NCI-H510A (cell line): ENCODE results near the gene SETD7.
"Not testable (repeated sequence)": the region's sequence is repeated elsewhere in the genome, so short reads cannot be mapped to it uniquely, and the experiment has no call there.

Source experiments
- DNase-seq: peaks from one replicate; lab custom pipeline; 2025; lab: John Stamatoyannopoulos, UW

Gene SETD7

DNA sequence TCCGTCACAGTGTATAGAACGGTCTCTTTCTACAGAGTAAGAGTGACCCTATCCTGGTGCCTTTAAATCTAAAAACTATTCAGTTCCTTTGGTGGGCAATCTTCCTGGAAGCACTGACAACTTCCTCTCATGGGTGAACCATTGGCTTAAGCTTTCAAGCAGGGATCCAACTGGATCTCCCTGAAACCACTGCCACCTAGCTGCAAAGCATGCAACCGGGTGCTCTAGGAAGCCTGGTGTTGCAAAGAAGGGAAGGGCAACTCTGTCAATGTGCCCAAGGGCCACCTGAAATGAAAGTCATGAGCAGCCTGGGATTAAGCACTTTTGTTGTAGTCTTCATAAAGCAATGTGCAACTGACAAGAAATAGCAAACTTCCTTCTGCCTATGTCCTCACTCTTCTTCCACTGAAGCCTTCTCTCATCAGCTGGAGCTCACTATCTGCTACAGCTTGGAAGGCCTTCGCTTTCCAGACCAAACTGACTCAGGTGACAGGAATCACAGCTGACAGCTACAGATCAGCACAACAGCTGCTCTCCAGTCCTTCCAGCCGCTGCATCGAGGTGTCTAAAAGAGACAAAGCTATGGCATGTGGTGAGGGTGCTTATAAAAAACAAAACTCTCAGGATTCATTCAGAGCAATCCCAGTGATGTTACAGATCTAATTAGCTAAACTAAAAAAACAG is 46.1 kb downstream of the SETD7 start:
- DNase-seq = peak; percentile 11

DNA sequence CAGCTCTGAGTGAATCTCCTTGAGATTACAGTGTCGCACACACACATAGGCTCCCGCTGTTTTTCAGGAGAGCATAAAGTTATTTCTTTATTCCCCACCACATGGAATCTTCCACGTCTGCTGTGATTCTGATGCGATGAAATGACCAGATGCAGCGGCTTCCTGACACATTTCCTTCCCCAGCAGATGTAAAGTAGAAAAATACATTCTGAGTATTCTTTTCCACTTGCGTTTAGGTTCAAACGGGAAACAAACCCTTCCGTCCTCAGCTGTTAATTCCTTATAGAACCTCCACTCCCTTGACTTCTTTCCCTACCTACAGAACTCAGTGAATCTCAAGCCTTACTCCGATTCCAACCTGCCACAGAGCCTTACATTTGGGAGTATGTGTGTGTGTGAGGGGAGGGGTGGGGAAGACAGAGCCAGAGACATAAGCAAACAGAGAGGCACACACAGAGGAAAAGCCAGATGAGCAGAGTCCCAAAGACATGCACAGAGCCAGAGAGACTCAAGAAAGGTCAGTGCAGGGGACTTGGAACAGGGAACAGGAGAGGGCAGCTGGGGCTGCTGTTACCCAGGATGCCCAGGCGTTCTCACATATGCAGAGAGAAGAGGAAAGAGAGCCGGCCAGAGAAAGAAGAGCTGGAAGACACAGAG is 47.3 kb downstream of the SETD7 start:
- no peak for DNase-seq

DNA sequence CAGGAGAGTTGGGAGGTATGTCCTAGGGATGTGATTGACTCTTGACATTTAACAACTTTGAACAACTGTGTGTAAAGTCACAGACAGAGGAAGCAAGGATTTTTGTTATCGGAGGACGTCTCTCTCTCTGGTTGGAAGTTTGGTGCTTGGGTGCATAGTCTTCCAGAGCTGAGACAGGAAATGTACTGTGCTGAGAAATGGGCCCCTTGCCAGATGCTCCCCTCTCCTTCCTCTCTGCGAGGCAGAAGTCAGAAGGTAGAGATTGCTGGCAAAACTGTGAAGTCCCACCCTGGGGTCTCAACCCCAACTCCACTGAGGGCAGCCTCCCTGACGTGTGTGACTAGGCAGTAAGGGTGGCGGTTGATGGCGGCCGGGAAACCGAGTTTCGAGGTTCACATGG is 49.2 kb downstream of the SETD7 start:
- DNase-seq = no peak

DNA sequence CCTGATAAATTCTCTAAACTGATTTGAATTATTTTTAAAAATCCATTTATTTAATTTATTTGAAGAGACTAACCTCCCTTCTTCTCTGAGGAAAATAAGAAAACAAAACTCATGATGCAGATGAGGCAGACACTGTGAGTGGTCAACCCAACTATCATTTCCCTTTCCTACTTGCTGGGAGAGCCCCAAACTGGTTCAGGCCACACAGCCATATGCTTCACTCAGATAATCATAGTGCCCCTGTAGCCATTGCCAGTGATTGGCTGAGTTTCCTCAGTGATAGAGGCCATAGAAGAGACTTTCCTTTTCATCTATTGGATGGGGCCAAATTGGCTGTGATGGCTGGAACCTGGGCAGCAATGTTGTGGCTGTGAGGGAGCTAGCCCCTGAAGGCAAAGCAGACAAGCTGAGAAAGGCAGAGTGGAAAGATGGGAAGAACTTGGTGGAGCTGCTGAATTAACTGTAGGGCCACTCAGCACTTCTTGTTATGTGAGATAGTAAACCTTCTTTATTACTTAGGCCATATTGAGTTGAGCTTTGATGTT is 52.3 kb downstream of the SETD7 start:
- DNase-seq = no peak

DNA sequence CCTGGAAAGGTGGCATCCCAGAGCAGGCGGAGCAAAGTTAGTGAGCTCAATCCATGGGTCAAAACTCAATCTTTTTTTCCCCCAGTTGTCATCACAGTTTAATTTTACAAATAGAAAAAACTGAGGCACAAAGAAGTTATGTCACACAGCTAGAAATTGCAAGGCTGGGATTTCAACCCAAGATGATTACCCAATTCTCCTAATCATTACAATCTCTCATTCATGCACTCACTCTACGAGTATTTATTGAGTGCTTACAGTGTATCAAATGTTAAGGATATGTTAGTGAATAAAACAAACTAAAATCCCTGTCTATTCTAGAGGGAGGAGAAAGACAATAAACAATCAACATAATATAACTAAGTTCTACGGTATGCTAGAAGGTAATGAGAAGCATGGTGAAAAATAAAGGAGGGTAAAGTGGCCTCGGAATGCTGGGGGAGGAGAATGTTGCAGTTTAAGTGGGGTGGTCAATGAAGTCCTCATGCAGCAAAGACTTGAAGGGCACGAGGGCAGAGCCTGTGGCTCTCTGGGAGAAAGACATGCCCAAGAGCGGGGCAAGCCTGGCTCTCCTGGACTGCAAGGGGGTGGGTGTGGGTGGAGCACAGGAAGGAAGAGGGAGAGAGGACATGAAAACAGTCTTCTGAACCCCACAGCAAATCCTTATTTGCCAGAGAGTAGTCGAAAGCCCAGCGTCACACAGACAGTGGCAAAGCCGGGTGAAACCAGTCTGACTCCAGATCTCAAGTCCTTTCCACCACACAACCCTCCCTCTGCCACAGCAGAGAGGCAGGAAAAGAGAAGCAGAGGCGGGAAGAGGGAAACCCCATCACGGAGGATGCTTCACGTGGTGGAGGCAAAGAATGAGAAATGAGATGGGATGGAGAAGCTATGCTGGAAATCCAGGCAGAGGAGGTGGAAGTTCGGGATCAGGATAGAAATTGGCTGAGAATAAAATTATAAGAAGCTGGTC is 53.8 kb downstream of the SETD7 start:
- peak; percentile 19 for DNase-seq

- DNase-seq = no peak
These were observed 54.5 kb downstream of the SETD7 start for GRCh38 chr4:139501527-139501926.

- DNase-seq = no peak
These were observed 54.9 kb downstream of the SETD7 start for GRCh38 chr4:139501117-139501516.

DNA sequence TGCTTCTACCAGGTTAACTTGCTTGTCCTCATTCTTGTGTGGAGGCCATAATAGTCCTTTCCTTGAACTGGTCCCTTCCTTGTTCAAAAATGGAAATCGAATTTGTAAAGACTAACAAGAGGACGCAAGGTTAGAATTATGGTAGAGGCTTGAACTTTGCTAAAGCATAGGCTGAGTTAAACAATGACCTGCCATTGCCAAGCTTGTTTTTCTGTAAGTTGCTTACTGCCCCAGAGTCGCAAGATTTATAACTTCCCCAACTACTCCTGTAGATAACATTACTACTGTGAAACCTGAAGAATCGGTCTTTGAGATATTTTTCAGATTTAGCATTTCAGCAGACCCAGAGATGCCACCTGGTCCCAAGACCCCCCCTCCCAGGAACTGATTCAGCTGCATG is 56.8 kb downstream of the SETD7 start:
- no peak for DNase-seq

GRCh38 chr4:139493176-139493575 is 62.8 kb downstream of the SETD7 start:
- DNase-seq = no peak

DNA sequence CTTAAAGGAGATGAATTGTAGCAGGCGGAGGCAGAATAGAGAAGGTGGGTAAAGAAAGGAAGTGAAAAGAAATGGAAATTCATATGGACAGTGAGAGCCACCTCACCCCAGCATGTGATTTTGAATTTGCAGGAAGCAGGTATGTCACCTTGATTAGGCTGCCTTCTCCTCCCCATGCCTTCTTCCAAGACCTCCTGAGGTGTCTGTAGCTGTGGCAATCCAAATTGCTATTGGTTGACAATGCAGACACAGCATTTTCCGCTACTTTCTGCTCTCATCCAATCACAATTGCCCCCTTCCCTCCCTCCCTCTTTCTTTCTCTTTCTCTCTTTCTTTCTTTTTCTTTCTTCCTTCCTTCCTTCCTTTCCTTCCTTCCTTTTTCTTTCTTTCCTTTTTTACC is 63.6 kb downstream of the SETD7 start:
- DNase-seq = no peak

DNA sequence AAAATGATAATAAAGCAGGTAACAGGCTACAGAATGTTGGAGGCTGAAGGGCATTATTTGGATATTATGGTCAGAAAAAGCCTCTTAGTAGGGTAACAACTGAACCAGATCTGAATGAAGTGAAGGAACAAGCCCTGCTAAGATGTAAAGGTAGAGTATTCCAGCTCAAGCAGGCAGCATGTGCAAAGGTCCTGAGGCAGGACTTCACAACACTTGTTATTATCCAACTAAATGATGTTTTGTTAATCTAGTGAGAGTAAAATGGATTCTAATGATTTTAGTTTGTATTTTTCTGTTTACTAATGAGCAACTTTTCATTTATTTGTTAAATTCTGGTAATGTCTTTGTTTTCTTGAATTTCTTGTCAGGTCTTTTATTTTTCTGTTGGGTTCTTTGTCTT is 66.4 kb downstream of the SETD7 start:
- DNase-seq = no peak

- DNase-seq = no peak
These were observed 67.6 kb downstream of the SETD7 start for GRCh38 chr4:139488442-139488841.

DNA sequence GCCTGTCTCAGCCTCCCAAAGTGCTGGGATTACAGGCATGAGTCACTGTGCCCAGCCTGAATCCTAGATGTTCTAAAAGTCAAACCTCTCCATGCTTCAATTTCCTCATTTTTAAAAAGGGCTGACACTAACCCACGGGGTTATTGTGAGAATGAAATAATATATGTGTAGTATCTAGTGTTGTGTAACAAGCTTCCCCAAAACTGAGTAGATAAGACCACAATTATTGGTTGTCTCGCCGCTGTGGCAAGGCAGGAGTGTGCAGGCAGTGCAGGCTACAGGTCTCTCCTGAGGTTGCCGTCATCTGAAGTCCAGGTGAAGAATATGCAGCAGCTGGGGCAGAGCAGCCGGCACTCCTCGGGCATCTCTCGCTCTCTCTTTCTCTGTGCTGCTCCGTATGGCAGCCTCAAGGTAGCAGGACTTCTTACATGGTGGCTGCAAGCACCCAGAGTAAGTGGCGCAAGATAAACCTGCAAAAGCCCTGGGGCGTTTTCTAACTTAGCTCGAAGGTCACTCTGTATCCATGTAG is 71.2 kb downstream of the SETD7 start:
- no peak for DNase-seq

DNA sequence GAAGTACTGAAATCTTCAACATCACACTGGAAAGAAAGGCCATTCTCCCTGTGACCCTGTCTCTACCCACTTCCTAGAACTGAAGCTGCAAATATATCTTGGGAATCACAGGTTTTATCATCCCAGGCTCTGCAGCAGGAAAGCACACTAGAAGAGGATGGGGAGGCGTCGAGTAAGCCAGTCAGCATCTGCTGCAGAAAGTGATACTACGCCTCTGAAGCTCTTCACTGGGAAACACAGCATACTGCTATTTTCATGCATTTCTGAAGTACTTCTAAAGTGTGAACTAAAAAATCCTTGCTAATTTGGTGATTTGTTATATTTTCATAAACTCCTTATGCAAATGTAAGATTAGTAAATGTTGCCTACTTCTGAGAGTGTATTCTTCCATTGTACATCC is 73.0 kb downstream of the SETD7 start:
- DNase-seq = no peak

- DNase-seq = no peak
These were observed 74.6 kb downstream of the SETD7 start for GRCh38 chr4:139481465-139481864.

DNA sequence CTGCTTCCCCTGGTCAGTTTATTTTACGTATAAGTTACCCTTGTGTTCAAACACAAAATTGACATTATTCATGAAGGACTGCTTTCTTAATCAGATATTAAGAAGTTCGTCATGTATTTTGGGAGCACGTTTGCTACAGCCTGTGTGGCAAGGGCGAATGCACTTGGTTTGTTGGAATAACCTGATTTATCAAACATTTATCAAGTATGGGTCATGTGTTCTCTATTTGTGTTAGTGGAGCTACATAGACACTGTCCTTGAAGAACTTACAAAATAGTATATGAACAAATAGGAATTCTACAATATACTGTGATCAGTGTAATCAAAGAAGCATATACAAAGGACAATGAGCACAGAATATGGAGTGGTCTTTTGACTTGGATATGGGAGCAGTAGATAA is 79.7 kb downstream of the SETD7 start:
- no peak for DNase-seq

DNA sequence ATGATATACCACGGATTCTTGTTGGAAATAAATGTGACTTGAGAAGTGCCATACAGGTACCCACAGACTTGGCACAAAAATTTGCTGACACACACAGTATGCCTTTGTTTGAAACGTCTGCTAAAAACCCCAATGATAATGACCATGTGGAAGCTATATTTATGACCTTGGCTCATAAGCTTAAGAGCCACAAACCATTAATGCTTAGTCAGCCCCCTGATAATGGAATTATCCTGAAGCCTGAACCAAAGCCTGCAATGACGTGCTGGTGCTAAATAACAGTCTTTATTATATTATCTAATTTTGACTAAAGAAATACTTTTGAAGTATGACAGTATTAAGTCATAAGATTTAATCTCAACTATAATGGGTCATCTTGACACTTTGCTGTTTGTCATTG is 83.2 kb downstream of the SETD7 start:
- no peak for DNase-seq

DNA sequence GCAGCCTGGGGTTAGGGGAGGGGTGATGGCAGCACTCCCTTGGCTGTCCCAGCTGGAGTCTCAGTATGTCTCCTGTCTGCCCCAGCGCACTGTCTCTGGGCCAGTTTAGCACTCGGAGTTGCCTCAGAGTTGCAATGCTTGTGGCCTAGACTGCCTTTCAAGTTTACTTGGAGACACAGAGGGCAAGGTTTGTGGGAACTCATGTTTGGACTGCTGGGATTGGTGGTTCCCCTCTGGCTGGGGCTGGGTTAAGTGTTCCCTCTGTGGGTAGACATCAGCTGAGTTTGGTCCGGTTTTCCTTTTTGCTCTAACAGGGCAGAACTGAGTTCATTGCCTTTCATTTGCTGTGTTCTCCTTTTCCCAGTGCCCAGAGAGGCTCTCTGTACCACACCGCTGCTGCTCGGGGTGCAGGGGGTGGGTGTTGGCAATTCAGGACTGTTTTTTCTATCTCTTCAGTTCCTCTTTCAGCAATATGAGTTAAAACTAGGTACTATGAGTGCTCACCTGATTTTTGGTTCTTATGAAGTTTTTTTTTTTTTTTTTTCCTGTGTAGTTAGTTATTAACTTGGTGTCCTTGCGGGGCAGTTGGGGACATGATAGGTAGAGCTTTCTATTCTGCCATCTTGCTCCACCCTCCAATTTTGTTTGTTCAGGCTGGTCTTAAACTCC is 84.9 kb downstream of the SETD7 start:
- DNase-seq = no peak

GRCh38 chr4:139470295-139470694 is 85.7 kb downstream of the SETD7 start:
- no peak for DNase-seq

GRCh38 chr4:139469869-139470268 is 86.2 kb downstream of the SETD7 start:
- DNase-seq = no peak

- DNase-seq = no peak
These were observed 86.8 kb downstream of the SETD7 start for GRCh38 chr4:139469216-139469615.

DNA sequence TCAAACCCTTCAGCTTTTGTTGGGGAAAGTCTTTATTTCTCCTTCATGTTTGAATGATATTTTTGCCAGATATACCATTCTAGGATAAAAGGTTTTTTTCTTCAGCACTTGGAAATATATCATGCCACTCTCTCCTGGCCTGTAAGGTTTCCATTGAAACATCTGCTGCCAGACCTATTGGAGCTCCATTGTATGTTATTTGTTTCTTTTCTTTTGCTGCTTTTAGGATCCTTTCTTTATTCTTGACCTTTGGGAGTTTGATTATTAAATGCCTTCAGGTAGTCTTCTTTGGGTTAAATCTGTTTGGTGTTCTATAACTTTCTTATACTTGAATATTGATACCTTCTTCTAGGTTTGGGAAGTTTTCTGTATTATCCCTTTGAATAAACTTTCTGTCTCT is 87.3 kb downstream of the SETD7 start:
- not testable (repeated sequence) for DNase-seq
